Mesendoderm (in vitro differentiated cells): ENCODE measurements around the gene MAVS.
A peak's percentile ranks its signal among the peaks of the same experiment; 100 is the strongest.

Experiments used
- DNase-seq: peaks from one replicate; pipeline ENCODE4 v3.0.0; 2013
- H2AK5ac ChIP-seq: 2 replicates; pipeline ENCODE4 v1.6.1; 2013; ENCODE audit warnings: low read length, inconsistent platforms
- H2BK120ac ChIP-seq: 2 replicates; pipeline ENCODE4 v1.6.1; 2013; ENCODE audit warnings: low read depth, mild to moderate bottlenecking, low read length, moderate library complexity, mixed read lengths
- H2BK15ac ChIP-seq: replicated peaks from 2 replicates; pipeline ENCODE4 v1.6.1; 2013; ENCODE audit warnings: low read depth, mild to moderate bottlenecking, moderate library complexity
- H2BK5ac ChIP-seq: 2 replicates; pipeline ENCODE4 v1.6.1; 2013; ENCODE audit warnings: low read length, inconsistent platforms
- H3K18ac ChIP-seq: 2 replicates; pipeline ENCODE4 v1.6.1; 2013; ENCODE audit warnings: mild to moderate bottlenecking, low read length, mixed read lengths
- H3K23ac ChIP-seq: one replicate; pipeline ENCODE4 v1.6.1; 2013; ENCODE audit warnings: low read length
- H3K27ac ChIP-seq: 2 replicates; pipeline ENCODE4 v1.5.1; 2013; ENCODE audit warnings: low read depth, mild to moderate bottlenecking, inconsistent platforms, low read length, moderate library complexity
- H3K27me3 ChIP-seq: 2 replicates; pipeline ENCODE4 v1.6.1; 2013; ENCODE audit warnings: low read length, control low read depth, mild to moderate bottlenecking, inconsistent platforms; ENCODE audit not compliant: insufficient read depth, poor library complexity
- H3K36me3 ChIP-seq: 2 replicates; pipeline ENCODE4 v1.6.1; 2013; ENCODE audit warnings: low read length, inconsistent platforms; ENCODE audit not compliant: control insufficient read depth, insufficient read depth
- H3K4ac ChIP-seq: one replicate; pipeline ENCODE4 v1.6.1; 2013; ENCODE audit warnings: low read depth, mild to moderate bottlenecking, low read length, moderate library complexity
- H3K4me1 ChIP-seq: 2 replicates; pipeline ENCODE4 v1.6.1; 2013; ENCODE audit warnings: low read depth, low read length, inconsistent platforms; ENCODE audit not compliant: control insufficient read depth
- H3K4me2 ChIP-seq: 2 replicates; pipeline ENCODE4 v1.6.1; 2013; ENCODE audit warnings: low read length
- H3K4me3 ChIP-seq: 2 replicates; pipeline ENCODE4 v1.5.1; 2013; ENCODE audit warnings: mild to moderate bottlenecking, low read length
- H3K56ac ChIP-seq: one replicate; pipeline ENCODE4 v1.6.1; 2013; ENCODE audit warnings: low read length
- H3K79me1 ChIP-seq: 2 replicates; pipeline ENCODE4 v1.6.1; 2013; ENCODE audit warnings: low read length, inconsistent platforms
- H3K79me2 ChIP-seq: 2 replicates; pipeline ENCODE4 v1.6.1; 2013; ENCODE audit warnings: mild to moderate bottlenecking, low read length; ENCODE audit not compliant: control insufficient read depth, insufficient read depth
- H3K9ac ChIP-seq: 2 replicates; pipeline ENCODE4 v1.6.1; 2013; ENCODE audit warnings: low read length, inconsistent platforms
- H4K5ac ChIP-seq: one replicate; pipeline ENCODE4 v1.6.1; 2013; ENCODE audit warnings: low read length
- H4K8ac ChIP-seq: one replicate; pipeline ENCODE4 v1.6.1; 2013; ENCODE audit warnings: low read depth, mild to moderate bottlenecking, control low read depth, low read length, moderate library complexity
- WGBS: extraction: QIAGEN DNeasy Blood & Tissue Kit; methylation state at CpG from one replicate; pipeline ENCODE4 v1.1.7; 2013; ENCODE audit warnings: low lambda C conversion rate, missing lambda C conversion rate; ENCODE audit not compliant: insufficient coverage; ENCODE audit errors: extremely low coverage; 5-methylcytosine and 5-hydroxymethylcytosine counted together

Gene MAVS

DNA sequence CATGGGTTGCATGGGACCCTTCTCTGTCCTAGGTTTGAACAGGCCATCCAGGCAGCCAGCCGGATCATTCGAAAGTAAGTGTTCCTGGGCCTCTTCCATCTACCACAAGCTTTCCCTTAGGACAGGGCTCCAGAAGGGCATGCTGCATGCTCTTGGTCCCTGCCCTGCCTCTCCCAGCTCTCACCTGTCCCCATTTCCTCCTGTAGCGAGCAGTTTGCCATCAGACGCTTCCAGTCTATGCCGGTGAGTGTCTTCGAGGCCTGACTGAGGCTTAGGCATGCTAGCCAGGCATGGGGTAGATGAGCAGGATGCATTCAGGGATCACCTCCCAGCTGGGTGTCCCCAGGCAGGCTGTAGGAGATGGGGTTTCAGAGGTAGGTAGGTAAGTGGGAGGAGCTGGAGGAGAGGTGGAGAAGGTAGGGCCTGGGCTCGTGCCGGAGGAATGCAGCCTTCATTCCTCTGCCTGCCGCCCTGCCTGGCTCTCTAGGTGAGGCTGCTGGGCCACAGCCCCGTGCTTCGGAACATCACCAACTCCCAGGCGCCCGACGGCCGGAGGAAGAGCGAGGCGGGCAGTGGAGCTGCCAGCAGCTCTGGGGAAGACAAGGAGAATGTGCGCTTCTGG is 46.3 kb upstream of the MAVS start:
- DNase-seq: peak; percentile 81
- Histone ChIP-seq H2BK5ac (no peak overlapping the region), H3K56ac (peak overlapping the region; percentile 42), H4K8ac (no peak overlapping the region), H2AK5ac (no peak overlapping the region), H3K36me3 (peaks cover 8% of the 10 kb centered on the region), H3K27me3 (no peaks in the 10 kb centered on the region), H3K4me2 (no peak overlapping the region), H3K9ac (peak overlapping the region; percentile 32), H3K4me1 (peaks cover 13% of the 10 kb centered on the region), H3K4ac (no peak overlapping the region), H3K4me3 (no peak overlapping the region), H3K18ac (no peak overlapping the region), H3K79me2 (no peaks in the 10 kb centered on the region), H3K27ac (peak overlapping the region; percentile 18), H3K23ac (peak overlapping the region; percentile 45), H2BK15ac (no peak overlapping the region), H2BK120ac (no peak overlapping the region), H4K5ac (no peak overlapping the region), H3K79me1 (peaks cover 1% of the 10 kb centered on the region)
- WGBS: no CpG with 5 or more reads among the region's 18 CpGs

DNA sequence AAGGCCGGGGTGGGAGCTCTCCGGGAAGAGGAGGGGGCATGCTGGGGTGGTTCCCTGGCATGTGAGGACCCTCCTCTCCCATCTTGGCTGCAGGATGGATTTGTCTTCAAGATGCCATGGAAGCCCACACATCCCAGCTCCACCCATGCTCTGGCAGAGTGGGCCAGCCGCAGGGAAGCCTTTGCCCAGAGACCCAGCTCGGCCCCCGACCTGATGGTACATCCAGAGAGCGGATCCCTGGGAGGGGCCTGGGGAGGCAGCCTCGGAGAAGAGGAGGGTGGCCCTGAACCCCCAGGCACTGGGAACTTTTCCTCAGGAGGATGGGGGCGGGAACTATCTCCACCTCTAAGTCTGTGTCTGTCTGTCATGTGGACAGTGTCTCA is 45.8 kb upstream of the MAVS start:
- H3K27ac ChIP-seq: no peak overlapping the region
- H4K8ac ChIP-seq: no peak overlapping the region
- WGBS: no CpG with 5 or more reads among the region's 8 CpGs
- no peak overlapping the region for H4K5ac ChIP-seq
- H3K27me3 ChIP-seq: no peaks in the 10 kb centered on the region
- no peak overlapping the region for H2BK5ac ChIP-seq
- peaks cover 1% of the 10 kb centered on the region for H3K79me1 ChIP-seq
- H3K4me2 ChIP-seq: no peak overlapping the region
- no peak overlapping the region for H2AK5ac ChIP-seq
- H3K4me3 ChIP-seq: no peak overlapping the region
- no peak overlapping the region for H3K4ac ChIP-seq
- H3K79me2 ChIP-seq: no peaks in the 10 kb centered on the region
- no peak overlapping the region for H3K9ac ChIP-seq
- H3K18ac ChIP-seq: no peak overlapping the region
- peaks cover 10% of the 10 kb centered on the region for H3K36me3 ChIP-seq
- H2BK15ac ChIP-seq: no peak overlapping the region
- H2BK120ac ChIP-seq: no peak overlapping the region
- peak overlapping the region; percentile 45 for H3K23ac ChIP-seq
- H3K56ac ChIP-seq: peak overlapping the region; percentile 42
- no peak for DNase-seq
- peaks cover 13% of the 10 kb centered on the region for H3K4me1 ChIP-seq

DNA sequence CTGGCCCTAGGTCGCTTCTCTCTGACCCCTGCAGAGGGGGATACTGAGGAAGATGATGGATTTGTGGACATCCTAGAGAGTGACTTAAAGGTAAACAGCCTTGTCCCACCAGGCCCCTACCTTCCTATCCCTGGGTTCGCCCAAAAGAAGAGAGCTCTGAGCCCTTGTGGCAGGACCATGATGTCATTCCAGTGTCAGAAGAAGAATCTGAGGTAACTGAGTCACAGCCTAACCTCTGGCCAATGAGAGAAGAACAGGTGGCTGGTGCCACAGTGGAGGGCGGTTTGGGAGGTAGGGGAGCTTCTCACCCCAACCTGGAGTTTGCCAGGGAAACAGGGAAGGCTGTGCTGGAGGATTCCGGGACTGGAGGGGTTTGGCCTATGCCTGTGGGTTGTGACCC is 45.3 kb upstream of the MAVS start:
- peaks cover 10% of the 10 kb centered on the region for H3K36me3 ChIP-seq
- no peaks in the 10 kb centered on the region for H3K79me2 ChIP-seq
- peaks cover 1% of the 10 kb centered on the region for H3K79me1 ChIP-seq
- WGBS: no CpG with 5 or more reads among the region's 4 CpGs
- no peak overlapping the region for H4K5ac ChIP-seq
- no peaks in the 10 kb centered on the region for H3K27me3 ChIP-seq
- no peak overlapping the region for H2BK120ac ChIP-seq
- H4K8ac ChIP-seq: no peak overlapping the region
- no peak overlapping the region for H3K4me2 ChIP-seq
- peaks cover 13% of the 10 kb centered on the region for H3K4me1 ChIP-seq
- no peak overlapping the region for H3K56ac ChIP-seq
- H3K18ac ChIP-seq: no peak overlapping the region
- DNase-seq: no peak
- H3K4ac ChIP-seq: no peak overlapping the region
- H3K27ac ChIP-seq: no peak overlapping the region
- H2BK5ac ChIP-seq: no peak overlapping the region
- H3K9ac ChIP-seq: no peak overlapping the region
- H3K4me3 ChIP-seq: no peak overlapping the region
- no peak overlapping the region for H2AK5ac ChIP-seq
- H2BK15ac ChIP-seq: no peak overlapping the region
- no peak overlapping the region for H3K23ac ChIP-seq

DNA sequence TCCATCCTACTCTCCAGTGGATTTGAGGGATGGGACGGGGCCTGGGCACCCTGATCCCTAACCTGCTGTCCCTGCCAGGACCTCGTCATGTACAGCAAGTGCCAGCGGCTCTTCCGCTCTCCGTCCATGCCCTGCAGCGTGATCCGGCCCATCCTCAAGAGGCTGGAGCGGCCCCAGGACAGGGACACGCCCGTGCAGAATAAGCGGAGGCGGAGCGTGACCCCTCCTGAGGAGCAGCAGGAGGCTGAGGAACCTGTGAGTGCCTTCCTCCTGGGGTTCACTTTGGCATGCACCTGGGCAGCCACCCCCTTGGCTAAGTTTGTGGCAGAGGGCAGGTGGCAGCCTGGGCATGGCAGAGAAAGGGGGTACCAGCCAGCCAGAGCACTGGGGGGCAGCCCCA is 44.8 kb upstream of the MAVS start:
- Histone ChIP-seq H3K27me3 (no peaks in the 10 kb centered on the region), H2BK120ac (no peak overlapping the region), H3K18ac (no peak overlapping the region), H2AK5ac (no peak overlapping the region), H4K5ac (no peak overlapping the region), H3K4me3 (no peak overlapping the region), H2BK5ac (no peak overlapping the region), H3K4ac (no peak overlapping the region), H3K36me3 (peaks cover 10% of the 10 kb centered on the region), H3K23ac (no peak overlapping the region), H3K79me1 (peaks cover 1% of the 10 kb centered on the region), H3K56ac (no peak overlapping the region), H4K8ac (no peak overlapping the region), H3K4me2 (no peak overlapping the region), H3K79me2 (no peaks in the 10 kb centered on the region), H2BK15ac (no peak overlapping the region), H3K9ac (no peak overlapping the region), H3K4me1 (peaks cover 13% of the 10 kb centered on the region), H3K27ac (no peak overlapping the region)
- no CpG with 5 or more reads among the region's 13 CpGs for WGBS
- DNase-seq: no peak

DNA sequence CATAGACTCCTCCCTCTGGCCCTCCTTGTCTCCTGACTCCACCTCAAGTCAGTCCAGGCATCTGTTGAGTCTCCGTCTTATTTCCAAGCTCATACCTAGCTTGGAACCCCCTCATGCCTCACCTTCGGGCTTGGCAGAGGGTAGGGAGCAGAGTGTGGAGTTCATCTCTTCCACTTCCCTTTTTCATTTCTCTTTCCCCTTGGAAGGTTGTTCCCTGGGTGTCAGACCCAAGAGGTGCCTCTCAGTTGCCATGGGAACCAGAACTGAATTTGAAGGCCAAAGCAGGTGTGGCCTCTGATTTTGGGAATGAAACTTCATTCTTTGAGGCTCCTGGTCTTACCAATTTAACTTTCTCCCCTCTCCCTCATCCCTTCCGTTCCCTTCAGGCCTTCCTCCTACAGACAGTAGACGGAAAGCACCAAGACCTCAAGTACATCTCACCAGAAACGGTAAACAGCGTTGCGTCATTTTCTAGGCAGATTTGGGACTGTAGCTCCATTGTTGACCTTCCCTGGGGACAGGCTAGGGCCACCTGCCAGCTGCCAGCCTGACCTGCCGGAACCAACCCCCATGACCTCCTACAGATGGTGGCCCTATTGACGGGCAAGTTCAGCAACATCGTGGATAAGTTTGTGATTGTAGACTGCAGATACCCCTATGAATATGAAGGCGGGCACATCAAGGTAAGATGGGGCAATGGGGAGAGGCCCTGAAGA is 44.0 kb upstream of the MAVS start:
- no peak overlapping the region for H2BK5ac ChIP-seq
- no peaks in the 10 kb centered on the region for H3K79me1 ChIP-seq
- no peak overlapping the region for H3K4me2 ChIP-seq
- no peaks in the 10 kb centered on the region for H3K79me2 ChIP-seq
- no peaks in the 10 kb centered on the region for H3K27me3 ChIP-seq
- no peak overlapping the region for H3K23ac ChIP-seq
- no peak overlapping the region for H3K27ac ChIP-seq
- H2BK120ac ChIP-seq: no peak overlapping the region
- H3K36me3 ChIP-seq: peaks cover 10% of the 10 kb centered on the region
- no peak overlapping the region for H4K5ac ChIP-seq
- H2BK15ac ChIP-seq: no peak overlapping the region
- no peak overlapping the region for H2AK5ac ChIP-seq
- H4K8ac ChIP-seq: no peak overlapping the region
- no peak overlapping the region for H3K18ac ChIP-seq
- no peak overlapping the region for H3K4ac ChIP-seq
- no peak overlapping the region for H3K9ac ChIP-seq
- peaks cover 10% of the 10 kb centered on the region for H3K4me1 ChIP-seq
- no CpG with 5 or more reads among the region's 11 CpGs for whole genome bisulfite sequencing
- no peak for DNase-seq
- no peak overlapping the region for H3K4me3 ChIP-seq
- H3K56ac ChIP-seq: no peak overlapping the region
